Duodenal mucosa (tissue), 2 donors: ENCODE measurements around the gene SYTL3.

Experiments used
- H3K27ac ChIP-seq: one replicate; pipeline ENCODE4 v1.7.0; 2013; ENCODE audit warnings: low read depth, low read length
- H3K27me3 ChIP-seq, 2 donors: one replicate each; pipeline ENCODE4 v1.7.0; 2013; ENCODE audit warnings: low read length in 2 of 2, control low read depth in 1 of 2; ENCODE audit not compliant: insufficient read depth in 2 of 2, control insufficient read depth in 1 of 2
- H3K36me3 ChIP-seq, 2 donors: one replicate each; pipeline ENCODE4 v1.7.0; 2013; ENCODE audit warnings: low read length in 2 of 2, control low read depth in 1 of 2; ENCODE audit not compliant: insufficient read depth in 2 of 2, control insufficient read depth in 1 of 2
- H3K4me1 ChIP-seq, 2 donors: one replicate each; pipeline ENCODE4 v1.7.0; 2013; ENCODE audit warnings: low read length in 2 of 2, control low read depth in 1 of 2; ENCODE audit not compliant: insufficient read depth in 2 of 2, control insufficient read depth in 1 of 2
- H3K4me3 ChIP-seq, 2 donors: one replicate each; pipeline ENCODE4 v1.7.0; 2013; ENCODE audit warnings: low read length in 2 of 2, low read depth in 1 of 2
- H3K9ac ChIP-seq, 2 donors: one replicate each; pipeline ENCODE4 v1.7.0; 2013; ENCODE audit warnings: low read length in 2 of 2, low read depth in 1 of 2
- H3K9me3 ChIP-seq, 2 donors: one replicate each; pipeline ENCODE4 v1.7.0; 2013; ENCODE audit warnings: low read length in 2 of 2, control low read depth in 1 of 2; ENCODE audit not compliant: control insufficient read depth in 1 of 2

Gene SYTL3

GRCh38 chr6:158707821-158708195 is 58.0 kb downstream of the SYTL3 start:
- no peaks in the 10 kb centered on the region for H3K36me3 ChIP-seq
- H3K27ac ChIP-seq: no peak overlapping the region
- H3K4me1 ChIP-seq: peaks cover 39 to 45% of the 10 kb centered on the region in 2 donors
- H3K9ac ChIP-seq: no peak overlapping the region
- no peaks in the 10 kb centered on the region for H3K27me3 ChIP-seq
- peak overlapping the region; percentile 4 to 12 for H3K4me3 ChIP-seq
- no peaks in the 10 kb centered on the region for H3K9me3 ChIP-seq

- Histone ChIP-seq H3K9me3 (no peaks in the 10 kb centered on the region), H3K27ac (no peak overlapping the region), H3K4me1 (peaks cover 39 to 44% of the 10 kb centered on the region in 2 donors), H3K4me3 (no peak overlapping the region), H3K36me3 (no peaks in the 10 kb centered on the region), H3K27me3 (no peaks in the 10 kb centered on the region), H3K9ac (no peak overlapping the region)
Measured at GRCh38 chr6:158708239-158708638, 58.4 kb downstream of the SYTL3 start.

GRCh38 chr6:158709809-158710208 is 60.0 kb downstream of the SYTL3 start:
- peaks cover 35 to 36% of the 10 kb centered on the region in 2 donors for H3K4me1 ChIP-seq

GRCh38 chr6:158711264-158711663 is 61.4 kb downstream of the SYTL3 start:
- Histone ChIP-seq H3K27me3 (no peaks in the 10 kb centered on the region), H3K9ac (no peak overlapping the region), H3K27ac (no peak overlapping the region), H3K36me3 (no peaks in the 10 kb centered on the region), H3K4me3 (no peak overlapping the region), H3K9me3 (no peaks in the 10 kb centered on the region), H3K4me1 (peaks cover 35 to 39% of the 10 kb centered on the region in 2 donors)

More at GRCh38 chr6:158709809-158710208, 60.0 kb downstream of the SYTL3 start:
- no peaks in the 10 kb centered on the region for H3K27me3 ChIP-seq
- H3K9me3 ChIP-seq: no peaks in the 10 kb centered on the region
- no peak overlapping the region for H3K9ac ChIP-seq
- no peaks in the 10 kb centered on the region for H3K36me3 ChIP-seq
- H3K27ac ChIP-seq: no peak overlapping the region
- no peak overlapping the region for H3K4me3 ChIP-seq

- Histone ChIP-seq H3K27ac (no peak overlapping the region), H3K4me3 (no peak overlapping the region), H3K9me3 (no peaks in the 10 kb centered on the region), H3K4me1 (peaks cover 33 to 35% of the 10 kb centered on the region in 2 donors), H3K9ac (no peak overlapping the region), H3K36me3 (no peaks in the 10 kb centered on the region), H3K27me3 (no peaks in the 10 kb centered on the region)
Measured at GRCh38 chr6:158713469-158713868, 63.6 kb downstream of the SYTL3 start.

- Histone ChIP-seq H3K9me3 (no peaks in the 10 kb centered on the region), H3K36me3 (no peaks in the 10 kb centered on the region), H3K9ac (no peak overlapping the region), H3K27me3 (no peaks in the 10 kb centered on the region), H3K27ac (no peak overlapping the region), H3K4me3 (no peak overlapping the region), H3K4me1 (peaks cover 41 to 45% of the 10 kb centered on the region in 2 donors)
Measured at GRCh38 chr6:158714706-158715105, 64.9 kb downstream of the SYTL3 start.

GRCh38 chr6:158715330-158716311 is 65.8 kb downstream of the SYTL3 start:
- Histone ChIP-seq H3K4me3 (peak overlapping the region in 1 of 2 donors; percentile 13), H3K9ac (peak overlapping the region in 1 of 2 donors; percentile 64), H3K27me3 (no peaks in the 10 kb centered on the region), H3K4me1 (peaks cover 44 to 48% of the 10 kb centered on the region in 2 donors), H3K27ac (no peak overlapping the region), H3K9me3 (no peaks in the 10 kb centered on the region), H3K36me3 (no peaks in the 10 kb centered on the region)

- peak overlapping the region in 1 of 2 donors; percentile 28 for H3K9ac ChIP-seq
- peaks cover 44% of the 10 kb centered on the region in 2 donors for H3K4me1 ChIP-seq
- no peaks in the 10 kb centered on the region for H3K27me3 ChIP-seq
- H3K4me3 ChIP-seq: no peak overlapping the region
- no peaks in the 10 kb centered on the region for H3K9me3 ChIP-seq
- H3K27ac ChIP-seq: peak overlapping the region; percentile 60
- no peaks in the 10 kb centered on the region for H3K36me3 ChIP-seq
Measured at GRCh38 chr6:158717341-158718330, 67.8 kb downstream of the SYTL3 start.

GRCh38 chr6:158718461-158719046 is 68.7 kb downstream of the SYTL3 start:
- no peaks in the 10 kb centered on the region for H3K9me3 ChIP-seq
- no peak overlapping the region for H3K9ac ChIP-seq
- peaks cover 44% of the 10 kb centered on the region in 2 donors for H3K4me1 ChIP-seq
- no peaks in the 10 kb centered on the region for H3K27me3 ChIP-seq
- H3K36me3 ChIP-seq: no peaks in the 10 kb centered on the region
- H3K27ac ChIP-seq: no peak overlapping the region
- H3K4me3 ChIP-seq: no peak overlapping the region
